ENCODE measurements around the gene OMG.

The OMG gene

GRCh38 chr17:31275116-31275515, 21.9 kb downstream of the OMG start:
- no peak for TF ChIP-seq CTCF (IDR thresholded peaks at IDR 0.05; ENCODE audit: low read length)
- no peak for TF ChIP-seq EZH2 (IDR thresholded peaks at IDR 0.05; ENCODE audit: borderline replicate concordance, low read length)
- Histone ChIP-seq H3K9ac (ENCODE audit: low read length) (no peak overlapping the region), H3K4me1 (ENCODE audit: insufficient read depth, low read length, severe bottlenecking) (no peaks in the 10 kb centered on the region), H3K9me3 (ENCODE audit: low read length) (no peaks in the 10 kb centered on the region), H3K9me2 (ENCODE audit: low read depth, low read length) (no peaks in the 10 kb centered on the region), H3F3A (ENCODE audit: insufficient read depth, low read length) (no peaks in the 10 kb centered on the region), H3K27me3 (ENCODE audit: insufficient read depth, low read length) (no peaks in the 10 kb centered on the region), H3K4me2 (ENCODE audit: low read length) (no peak overlapping the region), H3K4me3 (ENCODE audit: low read depth, low read length, poor library complexity, severe bottlenecking) (no peak overlapping the region), H4K20me1 (ENCODE audit: insufficient read depth, low read length) (no peaks in the 10 kb centered on the region), H3K79me2 (ENCODE audit: insufficient read depth, low read length) (no peaks in the 10 kb centered on the region), H3K36me3 (ENCODE audit: insufficient read depth, low read length) (no peaks in the 10 kb centered on the region), H2AFZ (ENCODE audit: low read length) (no peak overlapping the region), H3K27ac (ENCODE audit: low read depth, low read length, poor library complexity, severe bottlenecking) (no peak overlapping the region)

GRCh38 chr17:31274252-31274651, 22.8 kb downstream of the OMG start:
- Histone ChIP-seq H2AFZ (ENCODE audit: low read length) (no peak overlapping the region), H3K27ac (ENCODE audit: low read depth, low read length, poor library complexity, severe bottlenecking) (no peak overlapping the region), H4K20me1 (ENCODE audit: insufficient read depth, low read length) (no peaks in the 10 kb centered on the region), H3K27me3 (ENCODE audit: insufficient read depth, low read length) (no peaks in the 10 kb centered on the region), H3F3A (ENCODE audit: insufficient read depth, low read length) (no peaks in the 10 kb centered on the region), H3K79me2 (ENCODE audit: insufficient read depth, low read length) (no peaks in the 10 kb centered on the region), H3K4me3 (ENCODE audit: low read depth, low read length, poor library complexity, severe bottlenecking) (no peak overlapping the region), H3K4me2 (ENCODE audit: low read length) (no peak overlapping the region), H3K4me1 (ENCODE audit: insufficient read depth, low read length, severe bottlenecking) (no peaks in the 10 kb centered on the region), H3K9me2 (ENCODE audit: low read depth, low read length) (no peaks in the 10 kb centered on the region), H3K9ac (ENCODE audit: low read length) (no peak overlapping the region), H3K9me3 (ENCODE audit: low read length) (no peaks in the 10 kb centered on the region), H3K36me3 (ENCODE audit: insufficient read depth, low read length) (0 out of 2 replicates have a peak, but pooled peaks cover 3% of the 10 kb centered on the region)
- TF ChIP-seq EZH2 (IDR thresholded peaks at IDR 0.05; ENCODE audit: borderline replicate concordance, low read length) (no peak), CTCF (IDR thresholded peaks at IDR 0.05; ENCODE audit: low read length) (no peak)

- no peak overlapping the region for H3K9ac ChIP-seq (ENCODE audit: low read length)
- no peaks in the 10 kb centered on the region for H3K4me1 ChIP-seq (ENCODE audit: insufficient read depth, low read length, severe bottlenecking)
- 0 out of 2 replicates have a peak, but pooled peaks cover 3% of the 10 kb centered on the region for H3K36me3 ChIP-seq (ENCODE audit: insufficient read depth, low read length)
- no peak overlapping the region for H3K4me3 ChIP-seq (ENCODE audit: low read depth, low read length, poor library complexity, severe bottlenecking)
- no peak overlapping the region for H3K27ac ChIP-seq (ENCODE audit: low read depth, low read length, poor library complexity, severe bottlenecking)
- no peaks in the 10 kb centered on the region for H3K9me3 ChIP-seq (ENCODE audit: low read length)
- no peak overlapping the region for H3K4me2 ChIP-seq (ENCODE audit: low read length)
- H3K9me2 ChIP-seq (ENCODE audit: low read depth, low read length) = no peaks in the 10 kb centered on the region
- H4K20me1 ChIP-seq (ENCODE audit: insufficient read depth, low read length) = no peaks in the 10 kb centered on the region
- H3K79me2 ChIP-seq (ENCODE audit: insufficient read depth, low read length) = no peaks in the 10 kb centered on the region
- no peaks in the 10 kb centered on the region for H3F3A ChIP-seq (ENCODE audit: insufficient read depth, low read length)
- TF ChIP-seq CTCF (IDR thresholded peaks at IDR 0.05; ENCODE audit: low read length) (no peak), EZH2 (IDR thresholded peaks at IDR 0.05; ENCODE audit: borderline replicate concordance, low read length) (no peak)
- no peaks in the 10 kb centered on the region for H3K27me3 ChIP-seq (ENCODE audit: insufficient read depth, low read length)
- no peak overlapping the region for H2AFZ ChIP-seq (ENCODE audit: low read length)
These were observed 23.5 kb downstream of the OMG start for GRCh38 chr17:31273516-31273915.

Measured in OCI-LY1 (cell line).